PC-3 (cell line): ENCODE data around the gene CHST11. TPM values are rescaled to one million over a fixed set of nuclear protein-coding genes. Genes with fewer than 3 reads are reported as not detected.

ENCODE experiments used
- ATAC-seq: fragments of 200-7000 bp; cut with Tn5 transposase; 2 replicates; pipeline ENCODE4 v1.9.1; 2020; ENCODE audit warnings: mild to moderate bottlenecking, moderate library complexity
- BruUV-seq: library from RNA; stranded (reverse); fragments of 400-500 nt; replicated peaks from 2 replicates; lab custom pipeline; 2021; lab: Mats Ljungman, UMichigan
- CTCF ChIA-PET: fragments of 300-600 bp; sonication (Branson Sonifier 250); formaldehyde crosslinking; loops from one replicate; lab custom pipeline; 2022; ENCODE audit warnings: antibody characterized with exemption; lab: Charles Lee
- POLR2A ChIA-PET: fragments of 300-600 bp; sonication (Branson Sonifier 250); formaldehyde crosslinking; loops from one replicate; lab custom pipeline; 2022; ENCODE audit warnings: antibody characterized with exemption; ENCODE audit not compliant: unreplicated experiment; lab: Charles Lee
- DNase-seq: peaks from one replicate; pipeline ENCODE4 v3.0.0-alpha.2; 2015
- H2AFZ ChIP-seq: fragments of 300-600 bp; sonication (generic); 2 replicates; pipeline ENCODE4 v1.6.0; 2016; ENCODE audit warnings: antibody characterized with exemption, low read length
- H3F3A ChIP-seq: fragments of 300-600 bp; sonication (generic); one replicate; pipeline ENCODE4 v1.6.0; 2017; ENCODE audit warnings: antibody characterized with exemption, low read length, control low read depth, mild to moderate bottlenecking; ENCODE audit not compliant: unreplicated experiment
- H3K27ac ChIP-seq: fragments of 300-600 bp; sonication (generic); 2 replicates; pipeline ENCODE4 v1.5.1; 2016; ENCODE audit warnings: mild to moderate bottlenecking, low read length
- H3K27me3 ChIP-seq: fragments of 300-600 bp; sonication (generic); 2 replicates; pipeline ENCODE4 v1.6.1; 2016; ENCODE audit warnings: low read length, mixed read lengths
- H3K36me3 ChIP-seq: fragments of 300-600 bp; sonication (generic); 2 replicates; pipeline ENCODE4 v1.6.1; 2016; ENCODE audit warnings: low read depth, mixed run types, low read length, mixed read lengths
- H3K4me1 ChIP-seq: fragments of 300-600 bp; sonication (generic); 2 replicates; pipeline ENCODE4 v1.5.1; 2016; ENCODE audit warnings: low read length; ENCODE audit not compliant: insufficient read depth
- H3K4me2 ChIP-seq: fragments of 300-600 bp; sonication (generic); 2 replicates; pipeline ENCODE4 v1.6.0; 2016; ENCODE audit warnings: low read length
- H3K4me3 ChIP-seq: fragments of 300-600 bp; sonication (generic); 2 replicates; pipeline ENCODE4 v1.5.1; 2016; ENCODE audit warnings: mild to moderate bottlenecking, low read length, mixed read lengths
- H3K79me2 ChIP-seq: fragments of 300-600 bp; sonication (generic); 2 replicates; pipeline ENCODE4 v1.6.1; 2017; ENCODE audit warnings: low read length, mixed read lengths
- H3K9ac ChIP-seq: fragments of 300-600 bp; sonication (generic); 2 replicates; pipeline ENCODE4 v1.6.0; 2016; ENCODE audit warnings: mild to moderate bottlenecking, low read length
- H3K9me2 ChIP-seq: fragments of 300-600 bp; sonication (generic); replicated peaks from 2 replicates; pipeline ENCODE4 v1.6.1; 2016; ENCODE audit warnings: mixed run types, low read length, mixed read lengths
- H3K9me3 ChIP-seq: fragments of 300-600 bp; sonication (generic); 2 replicates; pipeline ENCODE4 v1.6.1; 2016; ENCODE audit warnings: low read length, mixed read lengths
- H4K20me1 ChIP-seq: fragments of 300-600 bp; sonication (generic); 2 replicates; pipeline ENCODE4 v1.6.1; 2016; ENCODE audit warnings: low read length, mixed read lengths
- EZH2 ChIP-seq: fragments of 300-600 bp; sonication (generic); IDR thresholded peaks from one replicate; pipeline ENCODE4 v1.6.1; 2017; ENCODE audit warnings: antibody characterized with exemption, mild to moderate bottlenecking, low read length; ENCODE audit not compliant: unreplicated experiment
- EZH2phosphoT487 ChIP-seq: fragments of 300-600 bp; sonication (generic); IDR thresholded peaks from 2 replicates; pipeline ENCODE4 v1.6.1; 2018; ENCODE audit warnings: mild to moderate bottlenecking, antibody characterized with exemption, low read length, borderline replicate concordance
- intact Hi-C: fragments of 100-400 bp; cut with micrococcal nuclease; formaldehyde crosslinking; loops from 2 replicates; pipeline ENCODE4 v1.9.0; 2023
- total RNA-seq: library from RNA; depleted of rRNA; stranded (reverse); fragments of >200 nt; gene quantifications from 2 replicates; pipeline ENCODE4 v1.2.3, GENCODE V29; 2014
- TF ChIP-seq, protein P1 (sequence below): fragments of 300-600 bp; sonication (generic); conservative IDR thresholded peaks from 2 replicates; pipeline ENCODE4 v1.5.1; 2017; ENCODE audit warnings: antibody characterized with exemption, low read depth, mild to moderate bottlenecking, low read length

CHST11 gene
- total RNA-seq, 1 experiment from 2014 or later = 53.5 TPM

GRCh38 chr12:104536841-104537240 lies 80.1 kb downstream of the CHST11 start:
- CTCF ChIA-PET = no interaction called here

DNA sequence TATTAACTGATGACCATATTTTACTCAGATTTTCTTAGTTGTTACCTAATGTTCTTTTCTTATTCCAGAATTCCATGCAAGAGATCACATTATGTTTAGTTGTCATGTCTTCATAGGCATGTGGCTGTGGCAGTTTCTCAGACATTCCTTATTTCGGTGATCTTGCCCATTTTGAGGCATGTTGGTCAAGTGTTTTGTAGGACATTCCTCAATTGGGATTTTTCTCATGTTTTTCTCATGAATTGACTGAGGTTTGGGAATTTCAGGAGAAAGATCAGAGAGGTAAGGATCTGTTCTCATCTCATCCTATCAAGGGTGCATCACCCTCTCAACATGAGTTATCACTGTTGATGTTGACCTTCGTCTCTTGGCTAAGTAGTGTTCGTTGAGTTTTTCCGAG lies 81.3 kb downstream of the CHST11 start:
- no peaks in the 10 kb centered on the region for H3K9me3 ChIP-seq
- H3K9ac ChIP-seq = no peak overlapping the region
- H3K9me2 ChIP-seq = no peaks in the 10 kb centered on the region
- H3K27ac ChIP-seq = no peak overlapping the region
- no peaks in the 10 kb centered on the region for H3K27me3 ChIP-seq
- no peaks in the 10 kb centered on the region for H3K4me1 ChIP-seq
- intact Hi-C loops = no loop called here
- H2AFZ ChIP-seq = no peak overlapping the region
- no peaks in the 10 kb centered on the region for H3K36me3 ChIP-seq
- no peak overlapping the region for H3K4me3 ChIP-seq
- H3F3A ChIP-seq = no peaks in the 10 kb centered on the region
- no peaks in the 10 kb centered on the region for H4K20me1 ChIP-seq
- no peaks in the 10 kb centered on the region for H3K79me2 ChIP-seq
- ATAC-seq = no peak
- no peak for DNase-seq
- no TSS peak for BruUV-seq
- TF ChIP-seq EZH2 (no peak), EZH2phosphoT487 (no peak)
- TF ChIP-seq, protein P1, sequence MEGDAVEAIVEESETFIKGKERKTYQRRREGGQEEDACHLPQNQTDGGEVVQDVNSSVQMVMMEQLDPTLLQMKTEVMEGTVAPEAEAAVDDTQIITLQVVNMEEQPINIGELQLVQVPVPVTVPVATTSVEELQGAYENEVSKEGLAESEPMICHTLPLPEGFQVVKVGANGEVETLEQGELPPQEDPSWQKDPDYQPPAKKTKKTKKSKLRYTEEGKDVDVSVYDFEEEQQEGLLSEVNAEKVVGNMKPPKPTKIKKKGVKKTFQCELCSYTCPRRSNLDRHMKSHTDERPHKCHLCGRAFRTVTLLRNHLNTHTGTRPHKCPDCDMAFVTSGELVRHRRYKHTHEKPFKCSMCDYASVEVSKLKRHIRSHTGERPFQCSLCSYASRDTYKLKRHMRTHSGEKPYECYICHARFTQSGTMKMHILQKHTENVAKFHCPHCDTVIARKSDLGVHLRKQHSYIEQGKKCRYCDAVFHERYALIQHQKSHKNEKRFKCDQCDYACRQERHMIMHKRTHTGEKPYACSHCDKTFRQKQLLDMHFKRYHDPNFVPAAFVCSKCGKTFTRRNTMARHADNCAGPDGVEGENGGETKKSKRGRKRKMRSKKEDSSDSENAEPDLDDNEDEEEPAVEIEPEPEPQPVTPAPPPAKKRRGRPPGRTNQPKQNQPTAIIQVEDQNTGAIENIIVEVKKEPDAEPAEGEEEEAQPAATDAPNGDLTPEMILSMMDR = no peak
- ChIA-PET CTCF (no interaction called here), POLR2A (no interaction called here)
- H3K4me2 ChIP-seq = no peak overlapping the region

More at GRCh38 chr12:104536841-104537240, 80.1 kb downstream of the CHST11 start:
- no peak for TF ChIP-seq EZH2phosphoT487
- no peak for TF ChIP-seq EZH2
- TF ChIP-seq, protein P1 = no peak
- intact Hi-C loops = no loop called here
- no TSS peak for BruUV-seq
- Histone ChIP-seq H3K9ac (no peak overlapping the region), H3K27me3 (no peaks in the 10 kb centered on the region), H3K79me2 (no peaks in the 10 kb centered on the region), H2AFZ (no peak overlapping the region), H4K20me1 (no peaks in the 10 kb centered on the region), H3K4me2 (no peak overlapping the region), H3K9me2 (no peaks in the 10 kb centered on the region), H3K36me3 (no peaks in the 10 kb centered on the region), H3K4me3 (no peak overlapping the region), H3F3A (no peaks in the 10 kb centered on the region), H3K4me1 (no peaks in the 10 kb centered on the region), H3K9me3 (no peaks in the 10 kb centered on the region), H3K27ac (no peak overlapping the region)
- POLR2A ChIA-PET = no interaction called here
- no peak for ATAC-seq
- DNase-seq = no peak

GRCh38 chr12:104538891-104539462 lies 82.2 kb downstream of the CHST11 start:
- intact Hi-C loops = no loop called here
- Histone ChIP-seq H3K27ac (no peak overlapping the region), H3K36me3 (no peaks in the 10 kb centered on the region), H3K79me2 (no peaks in the 10 kb centered on the region), H2AFZ (no peak overlapping the region), H3F3A (no peaks in the 10 kb centered on the region), H4K20me1 (no peaks in the 10 kb centered on the region), H3K9ac (no peak overlapping the region), H3K27me3 (no peaks in the 10 kb centered on the region), H3K9me2 (no peaks in the 10 kb centered on the region), H3K9me3 (no peaks in the 10 kb centered on the region), H3K4me1 (no peaks in the 10 kb centered on the region), H3K4me3 (no peak overlapping the region), H3K4me2 (no peak overlapping the region)
- TF ChIP-seq, protein P1 = no peak
- no peak for TF ChIP-seq EZH2phosphoT487
- no peak for TF ChIP-seq EZH2
- DNase-seq = no peak
- ATAC-seq = no peak
- BruUV-seq = no TSS peak
- POLR2A ChIA-PET = no interaction called here
- CTCF ChIA-PET = no interaction called here
